Fibroblast of upper back skin (primary cell): ENCODE data around the gene KLK12.
"Not testable (repeated sequence)": the region's sequence is repeated elsewhere in the genome, so short reads cannot be mapped to it uniquely, and the experiment has no call there.

Experiments used
- DNase-seq: peaks from one replicate; pipeline ENCODE4 v3.0.0-alpha.2; 2013

KLK12 gene

GRCh38 chr19:51012661-51013190, 22.1 kb downstream of the KLK12 start:
- no peak for DNase-seq

DNA sequence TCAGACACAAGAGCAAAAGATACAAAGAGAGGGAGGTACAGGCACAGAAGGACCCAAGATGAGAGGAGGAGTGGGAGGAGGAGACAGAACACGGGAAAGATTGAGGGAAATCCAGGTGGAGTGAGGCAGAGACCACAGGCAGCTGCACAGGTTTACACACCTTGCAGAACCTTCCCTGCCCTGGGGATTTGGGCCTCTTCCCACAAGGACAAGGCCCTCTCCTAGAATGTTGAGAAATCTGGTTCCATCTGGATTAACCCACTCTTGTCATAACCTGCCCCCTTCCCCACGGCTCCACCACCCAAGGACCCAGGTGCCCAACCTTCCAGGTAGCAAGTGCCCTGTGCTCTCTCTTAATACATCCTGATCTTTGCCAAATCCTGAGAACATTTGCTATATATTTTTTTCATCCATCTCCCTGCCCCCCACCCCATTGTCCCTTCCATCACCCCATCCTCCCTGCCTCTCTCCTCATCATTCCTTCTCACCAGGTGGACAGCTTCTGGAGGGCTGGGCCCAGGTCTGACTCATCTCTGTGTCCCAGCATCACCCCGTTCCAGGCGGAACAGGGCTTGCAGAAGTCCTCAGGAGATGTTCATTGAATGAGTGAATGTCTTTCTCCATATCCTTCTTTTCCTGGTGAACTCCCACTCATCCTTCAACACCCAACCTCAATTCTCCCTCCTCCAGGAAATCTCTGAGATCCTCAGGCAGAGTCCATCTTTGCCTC, 24.6 kb downstream of the KLK12 start:
- no peak for DNase-seq

GRCh38 chr19:51009061-51009891, 25.5 kb downstream of the KLK12 start:
- DNase-seq: no peak

DNA sequence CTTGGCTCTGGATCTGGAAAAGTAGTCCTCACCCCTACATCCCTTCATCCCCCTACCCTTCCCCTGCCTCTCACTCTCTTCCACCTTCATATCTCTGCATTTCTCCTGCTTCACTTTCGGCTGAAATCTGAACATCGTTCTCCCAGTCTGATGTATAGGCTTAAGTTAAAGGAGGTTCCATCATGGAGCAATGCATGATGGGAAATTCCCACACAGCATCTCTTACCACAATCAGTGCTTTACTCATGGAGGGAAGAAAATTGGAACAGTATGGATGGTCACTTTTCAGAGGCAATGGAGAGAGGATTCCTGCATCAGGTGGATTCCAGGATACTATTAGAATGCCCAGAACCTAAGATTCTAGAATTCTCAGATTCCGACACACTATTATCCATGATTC, 27.3 kb downstream of the KLK12 start:
- DNase-seq: no peak

GRCh38 chr19:51006406-51006805, 28.4 kb downstream of the KLK12 start:
- DNase-seq: no peak

DNA sequence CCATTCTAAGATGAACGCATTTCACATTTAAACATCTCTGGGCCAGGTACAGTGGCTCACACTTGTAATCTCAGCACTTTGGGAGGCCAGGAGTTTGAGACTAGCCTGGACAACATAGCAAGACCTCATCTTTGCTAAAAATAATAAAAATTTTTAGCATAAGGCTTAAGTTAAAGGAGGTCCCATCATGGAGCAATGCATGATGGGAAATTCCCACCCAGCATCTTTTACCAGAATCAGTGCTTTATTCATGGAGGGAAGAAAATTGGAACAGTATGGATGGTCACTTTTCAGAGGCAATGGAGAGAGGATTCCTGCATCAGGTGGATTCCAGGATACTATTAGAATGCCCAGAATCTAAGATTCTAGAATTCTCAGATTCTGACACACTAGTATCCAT, 29.6 kb downstream of the KLK12 start:
- DNase-seq: no peak

DNA sequence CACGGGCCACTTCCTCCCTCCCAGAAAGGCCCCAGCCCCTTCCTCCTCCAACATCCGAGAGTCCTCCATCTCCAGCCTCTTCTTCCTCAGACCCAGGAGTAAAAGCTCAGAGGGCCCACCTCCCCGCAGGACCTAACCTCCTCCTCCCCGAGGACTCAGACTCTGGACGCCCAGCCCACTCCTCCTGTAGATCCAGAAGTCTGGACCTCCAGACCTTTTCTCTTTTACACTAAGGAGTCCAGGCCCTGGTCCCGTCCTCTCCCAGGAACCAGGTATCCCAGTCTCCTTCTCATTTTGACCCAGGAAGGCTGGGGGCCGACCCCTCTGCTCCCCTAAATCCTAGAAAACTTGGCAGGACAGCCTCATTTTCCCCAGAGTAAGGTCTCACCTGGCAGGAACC, 31.5 kb downstream of the KLK12 start:
- no peak for DNase-seq

DNA sequence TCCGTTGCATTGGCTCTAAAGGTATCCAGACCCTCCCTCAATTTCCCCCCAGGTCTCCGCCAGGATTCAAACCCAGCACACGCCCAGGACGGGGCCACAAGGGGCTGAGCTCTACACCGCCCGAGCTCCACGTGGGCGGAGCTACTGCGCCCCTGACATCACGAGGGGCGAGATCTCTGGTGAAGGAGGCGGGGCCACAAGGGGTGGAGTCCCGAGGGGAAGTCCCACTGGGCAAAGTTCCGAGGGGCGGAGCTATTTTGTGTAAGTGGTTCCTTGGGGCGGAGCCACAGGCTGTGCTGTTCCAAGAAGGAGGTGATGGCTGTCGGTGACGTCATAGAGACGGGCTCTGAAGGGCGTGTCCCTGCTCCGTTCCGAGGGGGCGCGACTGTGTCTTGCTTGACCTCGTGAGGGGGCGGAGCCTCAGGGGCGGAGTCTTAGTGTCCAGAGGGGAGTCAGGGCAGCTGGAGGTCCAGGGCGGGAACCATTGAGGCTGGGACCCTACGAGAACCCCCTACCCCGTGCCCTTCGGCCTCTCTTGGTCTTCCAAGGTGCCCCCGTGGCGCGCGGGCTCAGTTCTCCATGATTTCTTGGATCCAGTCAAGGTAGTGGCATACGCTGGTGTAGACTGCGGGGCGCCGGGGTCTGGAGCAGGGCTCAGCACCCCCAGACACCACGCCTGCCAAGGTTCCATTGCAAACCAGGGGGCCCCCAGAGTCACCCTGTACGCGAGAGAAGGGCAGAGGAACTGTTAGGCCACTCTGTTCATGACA, 32.1 kb downstream of the KLK12 start:
- no peak for DNase-seq

GRCh38 chr19:51002089-51002532, 32.7 kb downstream of the KLK12 start:
- no peak for DNase-seq

GRCh38 chr19:51001515-51001914, 33.3 kb downstream of the KLK12 start, which contains the start of gene KLK8:
KLK8 (minus strand) TSS chr19:51001604; CDS start chr19:51001167, 437 bp downstream.
- no peak for DNase-seq

GRCh38 chr19:51000981-51001380, 33.8 kb downstream of the KLK12 start:
- DNase-seq: no peak

- no peak for DNase-seq
Observed at GRCh38 chr19:51000426-51000825, 34.4 kb downstream of the KLK12 start.

DNA sequence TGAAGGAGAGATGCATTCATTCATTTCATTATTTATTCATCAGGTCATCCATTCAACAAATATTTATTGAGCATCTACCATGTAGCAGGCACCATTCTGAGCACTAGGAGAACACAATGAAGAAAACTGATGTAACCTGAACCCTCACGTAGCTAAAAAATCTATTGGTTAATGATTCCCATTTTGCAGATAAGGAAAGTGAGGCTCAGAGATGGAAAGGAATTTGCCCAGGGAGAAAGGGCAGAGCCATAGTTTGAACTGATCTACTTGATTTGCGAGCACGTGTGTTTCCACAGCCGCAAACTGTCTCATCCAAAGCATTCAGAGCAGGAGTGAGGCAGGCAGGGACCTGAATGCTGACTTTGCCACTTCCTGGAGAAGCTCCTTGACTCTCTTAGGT, 36.1 kb downstream of the KLK12 start:
- no peak for DNase-seq

DNA sequence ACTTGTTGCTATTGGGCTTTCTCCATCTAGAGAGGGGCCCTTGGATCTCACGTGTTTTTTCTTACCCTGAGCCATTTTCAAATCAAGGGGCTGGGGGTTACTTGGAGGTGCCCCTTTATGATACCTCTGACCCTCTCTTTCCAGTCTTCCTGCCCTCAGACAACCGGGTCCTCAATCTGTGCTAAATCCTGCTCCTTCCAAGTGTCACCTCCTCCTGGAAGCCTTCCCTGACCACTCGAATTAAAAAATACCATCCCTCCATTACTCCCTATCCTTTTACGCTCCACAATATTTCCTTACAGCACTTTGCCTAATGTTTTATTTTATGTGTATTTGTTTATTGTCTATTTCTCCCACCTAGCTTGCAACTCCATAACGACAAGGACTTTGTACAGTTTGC, 36.7 kb downstream of the KLK12 start:
- no peak for DNase-seq

DNA sequence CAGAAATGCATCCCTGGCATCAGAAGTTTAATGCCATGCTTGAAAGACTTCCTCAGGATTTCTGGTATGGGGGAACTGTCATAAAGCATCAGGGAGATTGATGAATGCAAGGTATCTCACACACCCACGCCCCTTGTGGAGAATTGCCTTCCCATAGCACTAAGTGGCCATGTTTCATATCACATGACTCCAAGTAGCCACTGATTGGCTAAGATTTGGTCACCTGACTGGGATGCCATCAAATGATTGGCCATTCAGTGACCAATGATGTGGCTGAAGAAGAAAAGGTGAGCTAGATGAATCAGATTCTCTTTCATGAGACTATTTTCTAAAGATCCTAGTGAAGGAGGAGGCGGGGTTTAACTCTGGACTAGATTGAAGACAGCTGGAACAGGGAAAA, 40.7 kb downstream of the KLK12 start:
- DNase-seq: no peak

GRCh38 chr19:50992666-50993035, 42.2 kb downstream of the KLK12 start:
- no peak for DNase-seq

DNA sequence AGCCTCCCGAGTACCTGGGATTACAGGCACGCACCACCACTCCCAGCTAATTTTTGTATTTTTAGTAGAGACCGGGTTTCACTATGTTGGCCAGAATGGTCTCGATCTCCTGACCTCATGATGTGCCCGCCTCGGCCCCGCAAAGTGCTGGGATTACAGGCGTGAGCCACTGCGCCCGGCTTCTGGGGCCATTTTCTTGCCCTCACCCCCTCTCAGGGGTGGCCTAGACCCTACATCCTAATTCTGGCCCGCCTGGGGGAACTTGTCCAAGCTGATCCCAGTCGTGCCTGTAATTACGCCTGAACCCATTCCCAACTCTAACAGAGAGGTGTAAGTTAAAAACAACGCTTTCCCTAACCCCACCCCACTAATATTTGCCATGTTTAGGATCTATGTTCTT, 50.4 kb downstream of the KLK12 start:
- DNase-seq: not testable (repeated sequence)

DNA sequence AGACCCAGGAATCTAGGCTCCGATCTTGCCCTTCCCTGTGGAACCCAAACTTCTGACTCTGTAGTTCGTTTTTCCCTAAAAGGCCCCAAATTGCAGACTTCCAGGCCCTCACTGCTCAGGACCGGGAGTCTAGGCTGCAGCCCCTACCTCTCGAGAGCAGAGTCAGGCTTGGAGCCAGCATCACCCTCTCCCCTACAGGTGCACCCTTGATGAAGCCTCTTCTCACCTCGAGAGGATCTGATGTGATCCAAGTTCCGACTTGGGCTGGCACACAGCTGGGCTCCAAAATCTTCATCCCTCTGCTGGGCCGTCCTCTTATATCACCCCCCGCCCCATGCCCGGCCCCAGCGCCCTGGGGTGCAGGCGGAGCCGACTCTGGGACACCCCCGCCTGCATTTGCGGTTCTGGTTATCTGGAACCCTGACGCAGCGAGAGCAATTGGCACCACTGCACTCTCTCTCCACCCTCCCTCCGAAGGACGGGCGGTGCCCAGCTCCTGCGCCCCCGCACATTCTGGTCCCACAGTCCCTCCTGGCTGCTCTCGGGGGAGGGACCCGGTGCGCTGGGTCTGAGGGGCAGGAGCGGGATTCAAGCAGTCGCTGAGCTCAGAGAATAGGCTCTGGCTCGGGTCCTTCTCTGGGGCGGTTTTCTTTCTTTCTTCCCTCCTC, 51.0 kb downstream of the KLK12 start, which contains the start of gene KLK7:
Gene KLK7 (minus strand): TSS at position 293 of the 668 bp plus-strand sequence. CDS start 1,518 bp downstream, outside the sequence.
- no peak for DNase-seq

GRCh38 chr19:50982186-50982585, 52.6 kb downstream of the KLK12 start:
- DNase-seq: no peak

- no peak for DNase-seq
Observed at GRCh38 chr19:50981587-50982146, 53.1 kb downstream of the KLK12 start.

GRCh38 chr19:50980208-50980607, 54.6 kb downstream of the KLK12 start:
- DNase-seq: no peak

DNA sequence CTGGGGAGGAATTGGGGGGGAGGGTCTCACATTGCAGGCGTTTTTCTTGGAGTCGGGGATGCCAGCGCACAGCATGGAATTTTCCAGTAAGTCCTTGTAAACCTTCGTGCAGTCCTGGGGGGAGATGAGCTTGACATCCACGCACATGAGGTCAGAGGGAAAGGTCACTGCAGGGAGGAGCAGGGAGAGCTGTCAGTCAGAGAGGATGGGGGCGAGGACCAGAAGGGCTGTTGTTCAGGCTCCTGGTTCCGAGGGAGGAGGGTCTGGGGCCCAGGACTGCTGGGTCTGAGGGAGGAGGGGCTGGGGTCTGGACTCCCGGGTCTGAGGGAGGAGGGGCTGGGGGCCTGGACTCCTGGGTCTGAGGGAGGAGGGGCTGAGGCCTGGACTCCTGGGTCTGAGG, 55.0 kb downstream of the KLK12 start:
- DNase-seq: no peak
